HEK293T (cell line): Measurements from ENCODE around the gene CALD1.

ENCODE experiments used
- CTCF ChIA-PET: fragments of 350-600 bp; formaldehyde crosslinking; extraction: SDS; loops from one replicate; lab custom pipeline; 2021; ENCODE audit warnings: antibody characterized with exemption, inconsistent platforms; lab: Yijun Ruan, JAX
- POLR2A ChIA-PET: fragments of 350-600 bp; formaldehyde crosslinking; extraction: SDS; loops from one replicate; lab custom pipeline; 2020; ENCODE audit warnings: antibody characterized with exemption, inconsistent platforms; lab: Yijun Ruan, JAX
- DNase-seq: peaks from one replicate; pipeline ENCODE4 v3.0.0; 2012; ENCODE audit warnings: mixed read lengths; ENCODE audit errors: extremely low spot score
- ARNT ChIP-seq: fragments of 450-650 bp; IDR thresholded peaks from 2 replicates; pipeline ENCODE4 v1.6.1; 2017; ENCODE audit warnings: mild to moderate bottlenecking
- BHLHE40 ChIP-seq: fragments of 450-650 bp; IDR thresholded peaks from 2 replicates; pipeline ENCODE4 v1.6.1; 2016; ENCODE audit warnings: mild to moderate bottlenecking, moderate library complexity, borderline replicate concordance
- CTBP1 ChIP-seq: fragments of 450-650 bp; IDR thresholded peaks from 2 replicates; pipeline ENCODE4 v1.6.1; 2016; ENCODE audit warnings: borderline replicate concordance
- ELF4 ChIP-seq: fragments of 450-650 bp; IDR thresholded peaks from 2 replicates; pipeline ENCODE4 v1.6.1; 2017; ENCODE audit warnings: antibody characterized with exemption
- FOXA1 ChIP-seq: fragments of 450-650 bp; IDR thresholded peaks from 2 replicates; pipeline ENCODE4 v1.6.1; 2016; ENCODE audit warnings: mild to moderate bottlenecking
- FOXK2 ChIP-seq: fragments of 450-650 bp; IDR thresholded peaks from 2 replicates; pipeline ENCODE4 v1.6.1; 2016; ENCODE audit warnings: mild to moderate bottlenecking
- FOXM1 ChIP-seq: fragments of 450-650 bp; IDR thresholded peaks from 2 replicates; pipeline ENCODE4 v1.6.1; 2017; ENCODE audit warnings: mild to moderate bottlenecking, borderline replicate concordance
- HDGF ChIP-seq: fragments of 450-650 bp; IDR thresholded peaks from 2 replicates; pipeline ENCODE4 v1.6.1; 2017; ENCODE audit warnings: antibody characterized with exemption, borderline replicate concordance
- L3MBTL2 ChIP-seq: fragments of 450-650 bp; conservative IDR thresholded peaks from 2 replicates; pipeline ENCODE4 v1.6.1; 2016; ENCODE audit warnings: mild to moderate bottlenecking
- LEF1 ChIP-seq: fragments of 450-650 bp; IDR thresholded peaks from 2 replicates; pipeline ENCODE4 v1.6.1; 2017; ENCODE audit warnings: mild to moderate bottlenecking, borderline replicate concordance
- NFRKB ChIP-seq: fragments of 450-650 bp; IDR thresholded peaks from 2 replicates; pipeline ENCODE4 v1.6.1; 2016; ENCODE audit warnings: mild to moderate bottlenecking, moderate library complexity
- PKNOX1 ChIP-seq: fragments of 450-650 bp; IDR thresholded peaks from 2 replicates; pipeline ENCODE4 v1.6.1; 2016
- SP1 ChIP-seq: fragments of 450-650 bp; IDR thresholded peaks from 2 replicates; pipeline ENCODE4 v1.6.1; 2017
- SUZ12 ChIP-seq: fragments of 450-650 bp; IDR thresholded peaks from 2 replicates; pipeline ENCODE4 v1.6.1; 2016; ENCODE audit warnings: mild to moderate bottlenecking
- TARDBP ChIP-seq: fragments of 450-650 bp; IDR thresholded peaks from 2 replicates; pipeline ENCODE4 v1.6.1; 2016
- ZNF384 ChIP-seq: fragments of 450-650 bp; IDR thresholded peaks from 2 replicates; pipeline ENCODE4 v1.6.1; 2016

Gene CALD1

GRCh38 chr7:134758981-134759380 lies 20.5 kb upstream of the CALD1 start:
- no peak for TF ChIP-seq L3MBTL2
- no peak for TF ChIP-seq FOXA1
- no peak for TF ChIP-seq ZNF384
- TF ChIP-seq FOXK2, result no peak
- TF ChIP-seq HDGF, result no peak
- no peak for TF ChIP-seq BHLHE40
- TF ChIP-seq SP1, result no peak
- CTCF ChIA-PET, result interaction anchor here (0.6 kb wide), 2 partner anchors 9 to 118 kb away, joined by 3 read pairs; no protein-coding TSS in a partner anchor
- no peak for DNase-seq
- POLR2A ChIA-PET, result no interaction called here

- CTCF ChIA-PET, result no interaction called here
- no peak for DNase-seq
- TF ChIP-seq ARNT, result no peak
- no peak for TF ChIP-seq SUZ12
- no peak for TF ChIP-seq FOXM1
- no peak for TF ChIP-seq L3MBTL2
- POLR2A ChIA-PET, result no interaction called here
Measured at GRCh38 chr7:134761266-134761665, 18.2 kb upstream of the CALD1 start.

DNA sequence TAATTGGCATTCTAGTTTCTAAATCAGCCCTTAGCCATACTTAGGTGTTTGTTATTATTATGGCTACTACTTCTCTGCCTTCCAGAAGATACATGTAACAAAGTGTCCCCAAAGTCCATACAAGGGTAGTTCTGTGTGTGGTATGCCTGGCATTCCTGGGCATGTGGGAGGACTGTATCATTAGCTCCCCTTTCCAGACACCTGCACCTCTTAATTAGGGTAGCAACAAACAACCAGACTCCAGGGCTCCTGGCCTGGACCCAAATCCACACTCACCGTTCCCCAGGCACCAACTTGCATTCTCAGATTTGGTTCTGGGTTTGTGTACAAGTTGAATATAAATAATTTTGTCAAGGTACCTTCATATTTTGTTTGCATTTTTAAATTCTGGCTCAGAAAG lies 15.5 kb upstream of the CALD1 start:
- CTCF ChIA-PET, result no interaction called here
- POLR2A ChIA-PET, result no interaction called here
- TF ChIP-seq SUZ12, result no peak
- TF ChIP-seq NFRKB, result no peak
- no peak for DNase-seq

DNA sequence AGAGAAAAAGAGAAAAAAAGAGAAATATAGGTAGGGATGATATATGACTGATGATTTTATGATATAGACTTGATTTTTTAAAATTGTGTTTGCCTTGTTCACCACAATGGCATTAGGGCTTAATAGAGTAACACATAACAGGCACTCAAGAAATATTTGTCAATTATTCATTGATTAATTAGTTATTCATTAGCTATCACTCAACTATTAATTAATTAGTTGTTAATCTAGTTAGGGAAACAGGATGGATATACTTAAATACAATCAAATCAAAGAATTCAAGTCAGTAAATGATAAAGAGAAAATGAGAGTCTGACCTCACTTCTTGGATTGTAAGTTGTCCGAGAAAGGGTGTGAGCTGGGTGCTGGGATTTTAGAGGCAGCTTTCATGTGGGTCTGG lies 15.1 kb upstream of the CALD1 start:
- DNase-seq, result no peak
- ChIA-PET POLR2A (no interaction called here), CTCF (no interaction called here)
- no peak for TF ChIP-seq LEF1

GRCh38 chr7:134766779-134767519 lies 12.5 kb upstream of the CALD1 start:
- no peak for TF ChIP-seq CTBP1
- TF ChIP-seq SUZ12, result no peak
- no peak for TF ChIP-seq ZNF384
- TF ChIP-seq FOXK2, result no peak
- TF ChIP-seq TARDBP, result no peak
- no peak for TF ChIP-seq ARNT
- ChIA-PET POLR2A (interaction anchor here (0.7 to 1.4 kb wide), 5 partner anchors 12 to 219 kb away, joined by 3 to 4 read pairs (median 4); partner anchors contain the start of gene AGBL3), CTCF (interaction anchor here (0.6 to 1.6 kb wide), 7 partner anchors 9 to 1612 kb away, joined by 3 to 7 read pairs (median 4); partner anchors contain the start of gene AGBL3)
- DNase-seq, result no peak

DNA sequence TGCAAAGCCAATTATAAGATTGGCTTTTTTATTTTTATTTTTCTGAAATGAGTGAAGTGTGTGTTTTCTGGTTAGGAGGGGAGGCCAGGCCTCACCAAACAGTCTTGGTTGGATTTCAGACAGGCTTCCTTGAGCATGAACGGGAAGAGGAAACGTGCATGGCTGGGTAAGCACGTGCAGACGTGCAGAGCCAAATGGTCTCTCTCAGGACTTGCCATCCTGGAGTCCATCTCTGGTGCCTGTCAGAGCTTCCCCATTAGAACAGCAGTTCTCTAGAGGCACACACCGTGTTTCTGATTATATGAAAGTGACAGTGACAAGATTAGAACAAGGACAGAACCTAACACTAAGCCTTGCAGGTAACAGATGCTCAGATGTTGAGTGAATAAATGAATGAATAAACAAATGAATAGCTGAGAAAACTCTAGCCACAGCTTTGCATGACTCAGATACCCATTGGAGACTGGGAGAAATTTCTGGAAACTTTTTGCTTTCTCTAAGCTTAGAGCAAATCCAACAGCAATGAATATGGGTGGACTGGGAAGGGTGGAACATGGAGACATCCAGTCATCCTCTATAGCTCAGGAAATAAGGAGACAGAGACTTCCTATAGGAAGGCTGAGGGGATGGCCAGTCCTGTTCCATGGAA lies 11.8 kb upstream of the CALD1 start:
- CTCF ChIA-PET, result interaction anchor here (0.6 to 1.6 kb wide), 5 partner anchors 8 to 1612 kb away, joined by 3 to 7 read pairs (median 4); partner anchors contain the start of gene AGBL3
- no peak for DNase-seq
- TF ChIP-seq SUZ12, result no peak
- no peak for TF ChIP-seq NFRKB
- TF ChIP-seq ELF4, result no peak
- TF ChIP-seq ARNT, result no peak
- TF ChIP-seq LEF1, result no peak
- TF ChIP-seq FOXA1, result no peak
- TF ChIP-seq FOXK2, result no peak
- POLR2A ChIA-PET, result interaction anchor here (0.7 to 1.4 kb wide), 4 partner anchors 12 to 219 kb away, joined by 3 to 4 read pairs (median 4); partner anchors contain the start of gene AGBL3

GRCh38 chr7:134768243-134768642 lies 11.2 kb upstream of the CALD1 start:
- DNase-seq, result no peak
- ChIA-PET POLR2A (no interaction called here), CTCF (interaction anchor here (1.0 to 1.6 kb wide), 2 partner anchors 18 to 218 kb away, joined by 3 to 7 read pairs; partner anchors contain the start of gene AGBL3)
- TF ChIP-seq BHLHE40 (no peak), ARNT (no peak)

DNA sequence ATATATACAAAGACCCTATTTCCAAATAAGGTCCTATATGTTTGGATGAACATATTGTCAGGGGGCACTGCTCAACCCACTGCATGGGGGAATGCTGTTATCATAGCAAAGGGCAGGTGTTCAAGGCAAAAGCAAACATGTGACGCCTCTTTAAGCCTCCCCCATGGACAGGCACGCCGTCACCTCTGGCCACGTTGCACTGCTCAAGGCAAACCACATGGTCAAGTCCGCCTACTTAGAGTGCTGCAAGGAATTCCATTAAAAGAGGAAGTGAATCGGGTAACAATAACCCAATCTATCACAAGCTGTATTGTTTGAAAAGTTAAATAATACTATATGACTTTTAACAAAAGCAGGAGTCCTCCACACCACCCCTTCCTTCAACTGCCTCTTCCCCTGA lies 8.8 kb upstream of the CALD1 start:
- ChIA-PET POLR2A (no interaction called here), CTCF (no interaction called here)
- DNase-seq, result no peak

More for the DNA sequence above, 8.8 kb upstream of the CALD1 start:
- no peak for TF ChIP-seq HDGF
- TF ChIP-seq CTBP1, result no peak
- TF ChIP-seq FOXM1, result no peak
- TF ChIP-seq LEF1, result no peak
- TF ChIP-seq TARDBP, result no peak
- TF ChIP-seq BHLHE40, result no peak
- TF ChIP-seq NFRKB, result no peak
- no peak for TF ChIP-seq L3MBTL2
- TF ChIP-seq SUZ12, result no peak
- no peak for TF ChIP-seq SP1
- no peak for TF ChIP-seq ARNT
- no peak for TF ChIP-seq PKNOX1
- no peak for TF ChIP-seq FOXK2
- TF ChIP-seq ELF4, result no peak
